GM12875 (cell line): ENCODE data around the gene TRABD2B.

Experiments used
- H3K4me3 ChIP-seq: one replicate; pipeline ENCODE4 v1.5.1; 2011; ENCODE audit warnings: low read depth, low read length, control low read depth
- TF ChIP-seq, protein P1 (sequence below): IDR thresholded peaks from 2 replicates; pipeline ENCODE4 v1.5.1; 2011; ENCODE audit warnings: low read depth, mild to moderate bottlenecking, control low read depth, inconsistent platforms, low read length, moderate library complexity, borderline replicate concordance; ENCODE audit not compliant: insufficient read depth

Gene TRABD2B

DNA sequence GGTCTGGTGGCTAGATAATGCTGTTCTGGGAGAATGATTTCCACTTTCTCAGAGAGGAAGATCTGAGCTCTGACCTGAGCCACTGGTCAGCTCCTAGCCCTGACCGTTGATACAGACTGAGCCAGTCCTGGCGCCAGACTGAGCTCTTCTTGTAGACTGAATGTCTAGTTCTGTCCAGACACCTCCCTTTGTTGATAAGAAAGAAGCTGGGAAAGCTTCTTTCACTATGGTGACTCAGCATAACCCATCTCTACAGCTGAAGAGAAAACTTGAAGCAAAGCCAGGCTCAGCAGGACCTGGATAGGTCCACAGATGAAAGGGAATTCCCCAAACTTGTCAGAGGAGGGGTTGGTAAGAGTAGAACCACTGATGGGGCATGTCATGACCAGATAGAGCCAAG lies 9.9 kb upstream of the TRABD2B start:
- TF ChIP-seq, protein P1, sequence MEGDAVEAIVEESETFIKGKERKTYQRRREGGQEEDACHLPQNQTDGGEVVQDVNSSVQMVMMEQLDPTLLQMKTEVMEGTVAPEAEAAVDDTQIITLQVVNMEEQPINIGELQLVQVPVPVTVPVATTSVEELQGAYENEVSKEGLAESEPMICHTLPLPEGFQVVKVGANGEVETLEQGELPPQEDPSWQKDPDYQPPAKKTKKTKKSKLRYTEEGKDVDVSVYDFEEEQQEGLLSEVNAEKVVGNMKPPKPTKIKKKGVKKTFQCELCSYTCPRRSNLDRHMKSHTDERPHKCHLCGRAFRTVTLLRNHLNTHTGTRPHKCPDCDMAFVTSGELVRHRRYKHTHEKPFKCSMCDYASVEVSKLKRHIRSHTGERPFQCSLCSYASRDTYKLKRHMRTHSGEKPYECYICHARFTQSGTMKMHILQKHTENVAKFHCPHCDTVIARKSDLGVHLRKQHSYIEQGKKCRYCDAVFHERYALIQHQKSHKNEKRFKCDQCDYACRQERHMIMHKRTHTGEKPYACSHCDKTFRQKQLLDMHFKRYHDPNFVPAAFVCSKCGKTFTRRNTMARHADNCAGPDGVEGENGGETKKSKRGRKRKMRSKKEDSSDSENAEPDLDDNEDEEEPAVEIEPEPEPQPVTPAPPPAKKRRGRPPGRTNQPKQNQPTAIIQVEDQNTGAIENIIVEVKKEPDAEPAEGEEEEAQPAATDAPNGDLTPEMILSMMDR, result no peak

DNA sequence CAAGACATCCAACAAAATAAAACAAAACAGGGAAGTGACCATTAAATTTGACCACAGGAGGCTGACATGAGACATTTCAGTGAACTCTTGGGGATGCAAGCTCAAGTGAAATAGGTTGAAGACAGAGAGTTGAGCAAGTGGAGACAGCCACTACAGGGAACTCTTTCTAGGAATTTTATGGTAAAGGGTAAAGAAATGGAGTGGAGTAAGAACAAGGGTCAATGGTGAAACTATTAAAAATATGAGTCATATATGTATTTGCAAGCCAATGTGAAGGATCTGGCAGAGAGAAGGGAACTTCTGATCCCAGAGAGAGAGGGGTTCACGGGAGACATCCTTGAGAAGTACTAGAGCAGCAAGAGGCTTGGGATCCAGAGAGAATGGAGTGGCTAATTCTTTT lies 9.1 kb upstream of the TRABD2B start:
- H3K4me3 ChIP-seq, result no peak overlapping the region
- TF ChIP-seq, protein P1, result no peak

More for the DNA sequence above, 9.9 kb upstream of the TRABD2B start:
- H3K4me3 ChIP-seq, result no peak overlapping the region

DNA sequence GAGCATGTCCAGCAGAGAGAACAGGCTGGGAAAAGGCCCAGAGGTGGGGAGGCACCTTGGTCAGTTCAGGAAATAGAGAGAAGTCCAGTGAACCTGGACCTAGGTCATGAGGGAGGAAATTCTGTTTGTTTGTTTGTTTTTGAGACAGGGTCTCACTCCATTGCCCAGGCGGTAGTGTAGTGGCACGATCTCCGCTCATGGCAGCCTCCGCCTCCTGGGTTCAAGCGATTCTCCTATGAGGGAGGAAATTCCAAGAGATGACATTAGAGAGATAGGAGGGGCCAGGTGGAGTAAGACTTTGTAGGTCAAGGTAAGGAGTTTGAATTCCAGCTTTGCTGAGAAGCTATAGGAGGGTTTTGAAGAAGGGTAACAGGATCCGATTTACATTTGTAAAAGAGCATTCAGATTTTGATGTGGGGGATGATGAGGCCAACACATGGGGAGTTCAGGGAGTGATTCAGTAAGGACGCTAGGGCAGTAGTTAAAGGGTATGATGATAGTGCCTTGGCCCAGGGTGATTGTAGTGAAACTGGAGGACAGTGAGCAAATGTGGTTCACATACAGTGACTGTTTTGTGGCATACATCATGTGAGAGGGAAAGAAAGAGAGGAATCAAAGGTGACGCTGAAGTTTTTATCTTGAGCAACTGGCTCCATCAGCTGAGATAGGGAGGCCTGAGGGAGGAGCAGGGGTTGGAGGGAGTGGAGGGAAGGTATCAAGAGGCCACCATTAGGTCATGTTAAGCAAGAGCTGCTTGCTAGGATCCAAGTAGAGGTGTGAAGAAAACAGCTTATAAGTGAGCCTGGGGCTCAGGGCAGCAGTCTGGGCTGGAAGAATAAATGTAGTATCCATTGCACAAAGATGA lies 8.3 kb upstream of the TRABD2B start:
- no peak overlapping the region for H3K4me3 ChIP-seq
- TF ChIP-seq, protein P1, result no peak

DNA sequence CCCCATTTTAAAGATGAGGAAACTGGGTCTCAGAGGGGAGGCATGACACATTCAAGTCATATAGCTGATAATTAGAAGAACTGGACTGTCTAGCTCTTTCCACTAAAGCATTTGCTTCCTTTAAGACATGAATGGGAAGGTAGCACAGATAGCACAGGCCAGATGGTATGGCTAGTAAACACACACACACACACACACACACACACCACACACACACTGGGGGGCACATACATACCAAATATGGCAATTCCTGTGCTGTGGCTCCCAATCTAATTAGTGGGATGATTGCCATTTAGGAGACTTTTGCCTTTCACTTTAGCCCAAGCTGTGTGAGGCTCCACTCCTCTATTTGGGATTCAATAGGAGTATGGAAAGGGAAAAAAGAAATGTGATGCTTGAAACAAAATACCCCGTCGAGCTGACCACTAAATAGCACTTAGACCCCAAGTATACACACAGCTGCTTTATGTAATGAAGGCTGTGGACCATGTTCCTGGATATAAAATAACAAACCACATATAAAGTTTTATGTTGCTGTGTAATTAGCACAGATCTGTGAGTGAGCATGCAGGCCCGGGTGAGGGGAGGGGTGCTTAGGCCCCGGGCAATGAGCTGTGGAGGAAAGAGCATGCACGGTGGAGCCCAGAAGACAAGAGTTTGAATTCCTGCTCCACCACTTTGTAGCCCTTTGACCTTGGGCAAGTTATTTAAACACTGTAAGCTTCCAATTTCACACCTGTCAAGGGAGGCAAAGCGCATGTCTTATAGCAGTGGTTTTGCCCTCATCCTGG lies 6.8 kb upstream of the TRABD2B start:
- TF ChIP-seq, protein P1, result no peak
- H3K4me3 ChIP-seq, result no peak overlapping the region

DNA sequence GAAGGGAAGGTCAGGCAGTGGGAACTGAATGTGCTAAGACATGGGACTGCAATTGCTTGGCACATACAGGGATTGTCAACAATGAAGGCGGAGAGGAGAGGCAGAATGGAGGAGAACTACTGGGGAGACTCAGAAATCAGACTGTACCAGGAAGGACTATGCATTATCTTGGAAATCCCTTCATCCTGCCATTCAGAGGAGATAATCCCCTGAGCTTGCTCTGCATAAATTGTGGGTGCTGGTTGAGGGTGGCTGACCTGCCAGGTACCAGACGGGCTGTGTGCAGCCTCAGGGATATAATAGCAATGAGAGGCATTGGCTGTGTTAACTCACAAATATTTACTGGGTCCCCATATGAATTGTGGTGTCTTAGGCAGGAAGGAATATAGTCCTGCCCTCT lies 5.0 kb upstream of the TRABD2B start:
- TF ChIP-seq, protein P1, result no peak
- no peak overlapping the region for H3K4me3 ChIP-seq

DNA sequence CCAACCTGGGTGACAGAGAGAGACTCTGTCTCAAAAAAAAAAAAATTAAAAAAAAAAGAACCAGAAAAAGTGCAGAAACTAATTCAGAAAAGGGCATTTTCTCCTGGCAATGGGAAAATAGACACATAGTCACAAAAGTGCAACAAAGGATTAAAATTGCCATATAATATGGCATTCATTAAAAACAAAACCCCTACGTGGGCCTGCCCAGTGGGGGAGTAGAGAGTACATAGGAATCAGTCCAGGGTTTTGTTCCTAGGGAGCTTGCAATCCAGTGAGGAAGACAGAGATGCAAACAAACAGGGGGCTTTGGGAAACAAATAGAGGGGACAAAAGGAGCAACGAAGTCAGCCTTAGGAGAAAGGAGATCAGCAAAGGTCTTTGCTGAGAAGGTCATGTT lies 4.5 kb upstream of the TRABD2B start:
- TF ChIP-seq, protein P1, result no peak
- H3K4me3 ChIP-seq, result no peak overlapping the region

DNA sequence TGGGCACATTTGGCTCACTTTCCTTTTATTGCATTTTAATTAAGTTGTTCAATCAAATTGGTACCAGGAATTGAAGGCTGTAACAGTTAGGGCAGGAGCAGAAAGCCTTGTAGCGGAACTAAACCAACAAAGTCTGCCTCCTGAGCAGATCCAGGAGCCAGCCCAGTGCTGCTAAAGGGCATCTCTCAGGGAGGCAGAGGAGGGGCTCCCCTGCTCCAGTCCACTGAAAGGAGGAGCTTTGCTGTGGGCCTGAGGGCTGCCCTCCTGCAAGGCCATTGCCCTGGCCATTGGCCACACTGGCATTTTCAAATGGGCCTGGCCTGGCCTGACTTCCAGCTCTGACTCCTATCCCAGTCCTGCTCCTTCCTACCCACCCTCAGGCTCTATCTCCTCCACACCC lies 3.7 kb upstream of the TRABD2B start:
- TF ChIP-seq, protein P1, result no peak
- no peak overlapping the region for H3K4me3 ChIP-seq
